ENCODE results near the gene OTOP1.
"Not testable (repeated sequence)": the region's sequence is repeated elsewhere in the genome, so short reads cannot be mapped to it uniquely, and the experiment has no call there.

GRCh38 chr4:4213674-4214073, 13.1 kb downstream of the OTOP1 start:
- TF ChIP-seq CTCF, POLR2A, POLR2AphosphoS5, EP300 (IDR thresholded peaks at IDR 0.05): not testable (repeated sequence)
